ENCODE measurements around the gene PANK1. TPM values are rescaled to one million over a fixed set of nuclear protein-coding genes. Genes with fewer than 3 reads are reported as not detected.

Gene PANK1
- total and polyA plus RNA-seq, 2 of the 8 experiments (the other 6 are each of a cell fraction or from before 2014, with no cell fraction given): 18.5 to 40.4 TPM

DNA sequence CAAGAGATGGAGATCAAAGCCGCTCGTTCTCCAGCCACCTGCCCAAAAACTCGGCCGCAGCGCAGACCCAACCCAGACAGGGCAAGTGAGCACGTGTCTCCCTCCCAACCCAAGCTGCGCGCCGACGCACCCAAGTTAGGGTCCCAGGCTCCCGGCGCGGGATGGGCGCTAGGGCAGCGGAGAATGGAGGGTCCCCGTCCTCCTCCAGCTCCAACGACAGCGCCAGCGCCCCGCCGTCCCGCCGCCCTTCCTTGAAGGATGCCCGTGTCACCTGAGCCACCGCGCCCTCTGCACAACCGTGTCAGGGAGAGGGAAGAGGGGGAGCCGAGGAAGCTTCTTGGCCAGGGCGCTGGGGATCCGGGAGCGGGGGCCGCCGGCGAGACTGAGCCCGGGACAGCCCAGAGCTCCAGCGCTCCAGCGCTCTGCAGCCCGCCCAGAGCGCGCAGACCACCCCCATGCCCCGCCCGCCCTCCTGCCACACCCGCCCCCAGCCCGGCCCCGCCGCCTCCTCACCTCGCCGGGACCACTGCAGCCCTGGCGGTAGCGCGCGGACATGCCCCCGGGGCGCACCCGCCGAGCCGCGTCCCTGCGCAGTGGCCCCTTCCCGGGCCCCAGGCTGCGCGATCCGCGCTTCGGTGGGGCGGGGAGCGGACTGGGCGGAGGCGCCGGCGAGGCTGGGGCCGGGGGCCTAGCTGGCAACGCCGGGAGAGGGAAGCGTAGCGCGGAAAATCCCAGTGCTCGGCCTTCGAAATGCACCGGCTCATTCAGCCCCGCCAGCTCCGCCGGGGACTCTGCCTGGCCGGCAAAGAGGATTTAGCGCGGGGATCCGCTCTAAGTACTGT is 109.7 kb downstream of the PANK1 start, which contains the start of gene SLC16A12 (continued):
- no peak for TF ChIP-seq CBX8 (IDR thresholded peaks at IDR 0.05; ENCODE audit: borderline replicate concordance, low read depth, low read length)
- TF ChIP-seq MAFK (IDR thresholded peaks at IDR 0.05; ENCODE audit: low read depth, low read length): no peak
- TF ChIP-seq CHD2 (IDR thresholded peaks at IDR 0.05; ENCODE audit: low read length): no peak
- peak; percentile 29; the same call in 1 of the 2 replicates for TF ChIP-seq TEAD4 (IDR thresholded peaks at IDR 0.05; ENCODE audit: low read depth, low read length)
- no peak for TF ChIP-seq TAF7 (optimal IDR thresholded peaks at IDR 0.05; ENCODE audit: borderline replicate concordance, low read depth, low read length)
- TF ChIP-seq EP300 (IDR thresholded peaks at IDR 0.05; ENCODE audit: borderline replicate concordance in 1 of 2, low read depth in 2 of 2, low read length in 2 of 2): no peak
- TF ChIP-seq, protein P1, sequence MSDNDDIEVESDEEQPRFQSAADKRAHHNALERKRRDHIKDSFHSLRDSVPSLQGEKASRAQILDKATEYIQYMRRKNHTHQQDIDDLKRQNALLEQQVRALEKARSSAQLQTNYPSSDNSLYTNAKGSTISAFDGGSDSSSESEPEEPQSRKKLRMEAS (IDR thresholded peaks at IDR 0.05): peak; percentile 96
- TF ChIP-seq POLR2AphosphoS5 (IDR thresholded peaks at IDR 0.05; ENCODE audit: low read depth, low read length): peak; percentile 50; the same call in 1 of the 2 replicates
- TF ChIP-seq SIRT6 (IDR thresholded peaks at IDR 0.05; ENCODE audit: low read length): no peak
- TF ChIP-seq RAD21 (IDR thresholded peaks at IDR 0.05 in 1 of 2, conservative IDR thresholded peaks at IDR 0.05 in 1 of 2; ENCODE audit: low read depth in 2 of 2, low read length in 2 of 2): peak in 1 of 2 experiments; percentile 7; a peak in 1 of 4 replicates
- no peak for TF ChIP-seq RFX5 (IDR thresholded peaks at IDR 0.05; ENCODE audit: borderline replicate concordance, low read depth, low read length)
- TF ChIP-seq HDAC2 (IDR thresholded peaks at IDR 0.05; ENCODE audit: borderline replicate concordance in 1 of 2, low read depth in 2 of 2, low read length in 2 of 2): 0 out of 4 replicates have a peak, but pooled peaks of 1 of the 2 experiments have one; percentile 6
- no peak for TF ChIP-seq PHF8 (conservative IDR thresholded peaks at IDR 0.05; ENCODE audit: low read depth, low read length)
- TF ChIP-seq SIN3A (conservative IDR thresholded peaks at IDR 0.05 in 1 of 2, IDR thresholded peaks at IDR 0.05 in 1 of 2; ENCODE audit: low read depth in 1 of 2, low read length in 2 of 2): 0 out of 4 replicates have a peak, but pooled peaks of 1 of the 2 experiments have one; percentile 24
- peak; percentile 23 for TF ChIP-seq EZH2 (IDR thresholded peaks at IDR 0.05; ENCODE audit: low read depth, low read length, severe bottlenecking)
- no peak for TF ChIP-seq RNF2 (IDR thresholded peaks at IDR 0.05; ENCODE audit: borderline replicate concordance, low read depth, low read length, missing control alignments, poor library complexity, severe bottlenecking)
- peak; percentile 95 for TF ChIP-seq RBBP5 (IDR thresholded peaks at IDR 0.05; ENCODE audit: borderline replicate concordance, low read depth, low read length)
- TF ChIP-seq CREB1 (IDR thresholded peaks at IDR 0.05): no peak
- no peak; the same call in 1 of the 2 replicates for TF ChIP-seq SUZ12 (IDR thresholded peaks at IDR 0.05; ENCODE audit: low read length)
- TF ChIP-seq CHD1 (IDR thresholded peaks at IDR 0.05; ENCODE audit: low read depth, low read length): no peak
- TF ChIP-seq KDM5A (IDR thresholded peaks at IDR 0.05; ENCODE audit: low read length): no peak
- no peak for TF ChIP-seq SRF (IDR thresholded peaks at IDR 0.05; ENCODE audit: low read depth, low read length)

Measured in H1 (cell line).